ENCODE measurements around the gene CD72. TPM values are rescaled to one million over a fixed set of nuclear protein-coding genes. Genes with fewer than 3 reads are reported as not detected.

Gene CD72
- total RNA-seq, 1 donor from 2014 or later: 1.7 TPM

DNA sequence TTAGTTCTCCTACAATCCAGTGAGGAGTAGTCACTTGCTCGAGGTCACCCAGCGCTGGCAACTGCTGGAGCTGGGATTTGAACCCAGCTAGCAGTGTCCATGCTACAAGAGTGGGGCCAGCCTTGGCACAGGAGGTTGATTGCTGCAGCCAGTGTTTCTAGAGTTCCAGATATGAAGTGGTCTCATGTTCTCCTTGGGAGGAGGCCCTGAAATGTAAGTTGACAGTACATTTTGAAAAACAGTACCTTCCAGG lies 40.7 kb upstream of the CD72 start:
- no peaks in the 10 kb centered on the region for H3K27me3 ChIP-seq (ENCODE audit: control insufficient read depth, insufficient read depth, low read length)
- peaks cover 2% of the 10 kb centered on the region for H3K36me3 ChIP-seq (ENCODE audit: control insufficient read depth, insufficient read depth, low read length)
- TF ChIP-seq, protein P1, sequence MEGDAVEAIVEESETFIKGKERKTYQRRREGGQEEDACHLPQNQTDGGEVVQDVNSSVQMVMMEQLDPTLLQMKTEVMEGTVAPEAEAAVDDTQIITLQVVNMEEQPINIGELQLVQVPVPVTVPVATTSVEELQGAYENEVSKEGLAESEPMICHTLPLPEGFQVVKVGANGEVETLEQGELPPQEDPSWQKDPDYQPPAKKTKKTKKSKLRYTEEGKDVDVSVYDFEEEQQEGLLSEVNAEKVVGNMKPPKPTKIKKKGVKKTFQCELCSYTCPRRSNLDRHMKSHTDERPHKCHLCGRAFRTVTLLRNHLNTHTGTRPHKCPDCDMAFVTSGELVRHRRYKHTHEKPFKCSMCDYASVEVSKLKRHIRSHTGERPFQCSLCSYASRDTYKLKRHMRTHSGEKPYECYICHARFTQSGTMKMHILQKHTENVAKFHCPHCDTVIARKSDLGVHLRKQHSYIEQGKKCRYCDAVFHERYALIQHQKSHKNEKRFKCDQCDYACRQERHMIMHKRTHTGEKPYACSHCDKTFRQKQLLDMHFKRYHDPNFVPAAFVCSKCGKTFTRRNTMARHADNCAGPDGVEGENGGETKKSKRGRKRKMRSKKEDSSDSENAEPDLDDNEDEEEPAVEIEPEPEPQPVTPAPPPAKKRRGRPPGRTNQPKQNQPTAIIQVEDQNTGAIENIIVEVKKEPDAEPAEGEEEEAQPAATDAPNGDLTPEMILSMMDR (IDR thresholded peaks at IDR 0.05; ENCODE audit: insufficient read depth, low read length, poor library complexity, severe bottlenecking): no peak
- DNase-seq (ENCODE audit: low read depth): no peak
- H3K4me3 ChIP-seq (ENCODE audit: low read depth, low read length): peak overlapping the region; percentile 68

DNA sequence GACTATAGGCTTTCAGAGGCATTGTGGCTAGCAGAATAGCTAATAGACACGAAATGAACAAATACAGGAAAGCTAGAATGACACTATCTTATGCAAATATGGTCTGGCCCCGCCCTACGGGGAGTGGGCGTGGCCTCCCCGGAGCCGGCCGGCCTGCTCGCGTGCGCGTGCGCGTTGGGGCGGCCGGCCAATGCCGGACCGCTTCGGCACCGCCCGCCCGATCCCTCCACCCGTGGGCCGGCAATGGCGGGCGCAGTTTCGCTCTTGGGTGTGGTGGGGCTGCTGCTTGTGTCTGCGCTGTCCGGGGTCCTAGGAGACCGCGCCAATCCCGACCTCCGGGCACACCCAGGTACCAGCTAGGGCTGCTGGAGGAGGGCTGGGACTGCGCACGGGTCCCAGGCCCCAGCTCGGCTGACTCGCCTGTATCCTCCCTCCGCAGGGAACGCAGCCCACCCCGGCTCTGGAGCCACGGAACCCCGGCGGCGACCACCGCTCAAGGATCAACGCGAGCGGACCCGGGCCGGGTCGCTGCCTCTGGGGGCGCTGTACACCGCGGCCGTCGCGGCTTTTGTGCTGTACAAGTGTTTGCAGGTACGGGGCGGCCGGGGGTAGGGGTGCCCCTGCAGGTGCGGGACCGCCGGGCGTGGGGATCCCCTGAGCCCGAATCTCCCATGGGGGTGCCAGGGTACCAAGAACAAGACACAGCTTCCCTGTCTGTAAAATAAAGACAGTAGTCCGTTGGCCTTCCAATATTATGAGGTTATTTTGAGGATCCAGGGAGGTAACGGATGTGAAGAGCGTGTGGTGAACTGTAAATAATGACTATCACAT lies 40.1 kb upstream of the CD72 start, which contains the start of gene CCDC107:
TSS of gene CCDC107 (plus strand) at position 156 of the 831 bp plus-strand sequence. CDS start at position 244, 88 bp downstream.
- no peak for DNase-seq (ENCODE audit: low read depth)
- peaks cover 2% of the 10 kb centered on the region for H3K36me3 ChIP-seq (ENCODE audit: control insufficient read depth, insufficient read depth, low read length)
- H3K27me3 ChIP-seq (ENCODE audit: control insufficient read depth, insufficient read depth, low read length): no peaks in the 10 kb centered on the region
- H3K4me3 ChIP-seq (ENCODE audit: low read depth, low read length): peak within 1 kb of the TSS; percentile 68
- TF ChIP-seq, protein P1 (IDR thresholded peaks at IDR 0.05; ENCODE audit: insufficient read depth, low read length, poor library complexity, severe bottlenecking): peak; percentile 75

DNA sequence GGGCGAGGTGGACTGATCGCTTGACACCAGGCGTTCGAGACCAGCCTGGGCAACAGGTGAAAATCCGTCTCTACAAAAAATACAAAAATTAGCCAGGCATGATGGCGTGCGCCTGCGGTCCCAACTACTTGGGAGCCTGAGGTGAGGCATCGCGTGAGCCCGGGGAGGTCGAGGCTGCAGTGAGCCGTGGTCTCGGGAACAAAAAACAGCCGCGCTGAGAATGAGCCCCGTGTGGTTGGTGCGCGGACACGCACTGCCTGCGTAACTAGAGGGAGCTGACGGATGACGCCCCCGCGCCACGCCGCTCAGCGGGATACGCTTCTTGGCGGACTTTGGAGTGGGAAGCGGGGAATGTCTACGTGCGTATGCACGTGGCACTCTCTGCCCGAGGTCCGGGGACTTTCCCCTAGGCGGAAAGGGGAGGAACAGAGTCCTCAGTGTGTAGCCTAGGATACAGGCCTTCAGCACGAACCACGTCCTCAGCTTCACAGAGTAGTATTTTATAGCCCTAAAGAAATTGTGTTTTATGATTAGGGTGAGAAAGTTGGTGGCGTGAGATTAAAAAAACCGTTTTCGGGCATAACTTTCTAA lies 39.4 kb upstream of the CD72 start, which contains the start of gene RMRP:
TSS of gene RMRP (minus strand) at position 474 of the 591 bp plus-strand sequence.
- Histone ChIP-seq H3K27me3 (ENCODE audit: control insufficient read depth, insufficient read depth, low read length) (no peaks in the 10 kb centered on the region), H3K4me3 (ENCODE audit: low read depth, low read length) (peak within 1 kb of the TSS; percentile 68), H3K36me3 (ENCODE audit: control insufficient read depth, insufficient read depth, low read length) (peaks cover 2% of the 10 kb centered on the region)
- peak; percentile 99 for DNase-seq (ENCODE audit: low read depth)
- TF ChIP-seq, protein P1 (IDR thresholded peaks at IDR 0.05; ENCODE audit: insufficient read depth, low read length, poor library complexity, severe bottlenecking): peak; percentile 15

DNA sequence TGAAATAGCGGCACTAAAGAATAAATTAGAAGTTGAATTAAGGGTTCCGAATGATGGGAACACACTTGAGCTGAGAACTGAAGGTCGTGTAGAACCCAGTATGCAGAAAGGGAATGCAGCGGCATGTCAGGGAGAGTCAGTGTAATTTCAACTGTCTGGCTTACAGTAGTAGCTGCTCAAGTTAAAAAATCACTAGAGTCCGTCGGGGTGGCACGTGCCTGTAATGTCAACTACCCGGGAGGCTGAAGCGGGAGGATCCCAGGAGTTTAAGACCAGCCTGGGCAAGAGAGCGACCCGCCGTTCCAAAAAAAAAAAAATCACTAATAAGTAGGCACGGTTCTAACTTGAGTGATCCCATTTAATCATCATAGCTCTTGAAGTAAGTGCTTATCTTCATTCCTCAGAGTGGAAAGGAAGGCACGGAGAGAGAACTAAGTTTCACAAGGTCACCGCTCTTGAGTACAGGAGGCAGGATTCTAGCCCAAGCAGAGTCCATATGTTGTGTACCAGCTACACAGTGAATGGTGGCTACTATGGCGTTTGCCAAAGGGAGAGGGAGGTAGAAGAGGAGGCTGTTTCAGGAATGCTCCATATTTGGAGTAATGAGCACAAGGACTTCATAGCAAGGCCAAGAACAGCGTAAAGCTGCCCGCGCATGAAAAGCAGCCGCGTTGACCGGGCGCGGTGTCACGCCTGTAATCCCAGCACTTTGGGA lies 38.8 kb upstream of the CD72 start:
- Histone ChIP-seq H3K27me3 (ENCODE audit: control insufficient read depth, insufficient read depth, low read length) (no peaks in the 10 kb centered on the region), H3K36me3 (ENCODE audit: control insufficient read depth, insufficient read depth, low read length) (peaks cover 2% of the 10 kb centered on the region), H3K4me3 (ENCODE audit: low read depth, low read length) (peak overlapping the region; percentile 46)
- no peak for DNase-seq (ENCODE audit: low read depth)
- TF ChIP-seq, protein P1 (IDR thresholded peaks at IDR 0.05; ENCODE audit: insufficient read depth, low read length, poor library complexity, severe bottlenecking): no peak

DNA sequence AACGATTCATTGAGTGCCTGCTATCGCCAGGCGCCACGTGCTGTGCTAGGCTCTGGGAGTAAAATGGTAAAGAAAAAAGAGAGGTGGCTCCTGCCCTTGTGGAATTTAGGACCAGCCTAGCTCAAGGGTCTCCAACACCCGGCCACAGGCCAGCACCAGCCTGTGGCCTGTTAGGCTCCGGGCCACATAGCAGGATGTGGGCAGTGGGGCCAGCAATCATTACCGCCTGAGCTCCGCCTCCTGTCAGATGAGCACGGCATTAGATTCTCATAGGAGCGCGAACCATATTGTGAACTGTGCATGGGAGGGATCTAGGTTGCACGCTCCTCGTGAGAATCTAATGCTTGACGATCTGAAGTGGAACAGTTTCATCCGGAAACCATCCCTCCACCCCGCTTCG lies 38.1 kb upstream of the CD72 start:
- Histone ChIP-seq H3K27me3 (ENCODE audit: control insufficient read depth, insufficient read depth, low read length) (no peaks in the 10 kb centered on the region), H3K4me3 (ENCODE audit: low read depth, low read length) (no peak overlapping the region), H3K36me3 (ENCODE audit: control insufficient read depth, insufficient read depth, low read length) (peaks cover 2% of the 10 kb centered on the region)
- TF ChIP-seq, protein P1 (IDR thresholded peaks at IDR 0.05; ENCODE audit: insufficient read depth, low read length, poor library complexity, severe bottlenecking): no peak
- DNase-seq (ENCODE audit: low read depth): no peak

Data from kidney epithelial cell (primary cell).